ENCODE results near the gene RANGAP1. TPM values are rescaled to one million over a fixed set of nuclear protein-coding genes. Genes with fewer than 3 reads are reported as not detected.
"Not testable (repeated sequence)": the region's sequence is repeated elsewhere in the genome, so short reads cannot be mapped to it uniquely, and the experiment has no call there.

The RANGAP1 gene
- total RNA-seq, 1 experiment from 2014 or later, result 100 TPM

DNA sequence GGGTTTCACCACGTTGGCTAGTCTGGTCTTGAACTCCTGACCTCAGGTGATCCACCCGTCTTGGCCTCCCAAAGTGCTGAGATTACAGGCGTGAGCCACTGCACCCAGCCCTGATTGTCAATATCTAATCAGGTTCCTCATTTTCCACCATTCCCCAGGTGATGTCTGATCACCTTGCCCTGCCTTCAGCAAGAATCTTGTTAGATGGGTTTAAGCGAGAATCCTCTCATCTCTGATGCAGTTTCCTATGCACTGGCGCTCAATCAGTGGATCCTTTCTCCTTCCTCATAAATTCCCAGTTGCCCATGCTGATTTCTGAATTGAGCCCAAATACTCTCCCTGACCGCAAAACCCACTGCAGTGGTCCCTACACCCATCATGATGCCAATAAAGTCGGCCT lies 14.7 kb upstream of the RANGAP1 start:
- no peak for DNase-seq (ENCODE audit: low spot score)

DNA sequence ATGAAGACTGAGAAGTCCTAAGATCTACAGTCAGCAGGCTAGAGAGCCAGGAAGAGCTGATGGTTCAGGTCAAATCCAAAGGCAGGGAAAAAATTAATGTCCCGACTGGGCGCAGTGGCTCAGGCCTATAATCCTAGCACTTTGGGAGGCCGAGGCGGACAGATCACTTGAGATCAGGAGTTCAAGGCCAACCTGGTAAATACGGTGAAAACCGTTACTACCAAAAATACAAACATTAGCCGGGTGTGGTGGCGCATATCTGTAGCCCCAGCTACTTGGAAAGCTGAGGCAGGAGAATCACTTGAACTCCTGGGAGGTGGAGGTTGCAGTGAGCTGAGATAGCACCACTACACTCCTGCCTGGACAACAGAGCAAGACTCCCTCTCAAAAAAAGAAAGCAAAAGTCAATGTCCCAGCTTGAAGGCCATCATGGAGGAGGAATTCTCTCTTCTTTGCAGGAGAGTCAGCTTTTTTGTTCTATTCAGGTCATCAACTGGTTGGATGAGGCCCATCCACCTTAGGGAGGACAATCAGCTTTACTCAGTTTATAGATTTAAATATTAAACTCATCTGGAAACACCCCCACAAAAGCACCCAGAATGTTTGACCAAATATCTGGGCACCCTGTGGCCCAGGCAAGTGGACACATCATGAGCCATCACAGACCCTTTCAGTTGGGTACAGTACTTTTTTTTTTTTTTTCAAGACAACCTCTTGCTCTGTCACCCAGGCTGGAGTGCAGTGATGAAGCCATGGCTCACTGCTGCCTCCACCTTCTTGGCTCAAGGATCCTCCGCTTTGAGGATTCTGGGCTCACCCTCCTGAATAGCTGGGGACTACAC lies 11.1 kb upstream of the RANGAP1 start:
- no peak for DNase-seq (ENCODE audit: low spot score)

DNA sequence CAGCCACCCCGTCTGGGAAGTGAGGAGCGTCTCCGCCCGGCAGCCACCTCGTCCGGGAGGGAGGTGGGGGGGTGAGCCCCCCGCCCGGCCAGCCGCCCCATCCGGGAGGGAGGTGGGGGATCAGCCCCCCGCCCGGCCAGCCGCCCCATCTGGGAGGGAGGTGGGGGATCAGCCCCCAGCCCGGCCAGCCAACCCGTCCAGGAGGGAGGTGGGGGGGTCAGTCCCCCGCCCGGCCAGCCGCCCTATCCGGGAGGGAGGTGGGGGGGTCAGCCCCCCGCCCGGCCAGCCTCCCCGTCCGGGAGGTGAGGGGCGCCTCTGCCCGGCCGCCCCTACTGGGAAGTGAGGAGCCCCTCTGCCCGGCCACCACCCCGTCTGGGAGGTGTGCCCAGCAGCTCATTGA lies 8.8 kb upstream of the RANGAP1 start:
- DNase-seq (ENCODE audit: low spot score), result not testable (repeated sequence)

DNA sequence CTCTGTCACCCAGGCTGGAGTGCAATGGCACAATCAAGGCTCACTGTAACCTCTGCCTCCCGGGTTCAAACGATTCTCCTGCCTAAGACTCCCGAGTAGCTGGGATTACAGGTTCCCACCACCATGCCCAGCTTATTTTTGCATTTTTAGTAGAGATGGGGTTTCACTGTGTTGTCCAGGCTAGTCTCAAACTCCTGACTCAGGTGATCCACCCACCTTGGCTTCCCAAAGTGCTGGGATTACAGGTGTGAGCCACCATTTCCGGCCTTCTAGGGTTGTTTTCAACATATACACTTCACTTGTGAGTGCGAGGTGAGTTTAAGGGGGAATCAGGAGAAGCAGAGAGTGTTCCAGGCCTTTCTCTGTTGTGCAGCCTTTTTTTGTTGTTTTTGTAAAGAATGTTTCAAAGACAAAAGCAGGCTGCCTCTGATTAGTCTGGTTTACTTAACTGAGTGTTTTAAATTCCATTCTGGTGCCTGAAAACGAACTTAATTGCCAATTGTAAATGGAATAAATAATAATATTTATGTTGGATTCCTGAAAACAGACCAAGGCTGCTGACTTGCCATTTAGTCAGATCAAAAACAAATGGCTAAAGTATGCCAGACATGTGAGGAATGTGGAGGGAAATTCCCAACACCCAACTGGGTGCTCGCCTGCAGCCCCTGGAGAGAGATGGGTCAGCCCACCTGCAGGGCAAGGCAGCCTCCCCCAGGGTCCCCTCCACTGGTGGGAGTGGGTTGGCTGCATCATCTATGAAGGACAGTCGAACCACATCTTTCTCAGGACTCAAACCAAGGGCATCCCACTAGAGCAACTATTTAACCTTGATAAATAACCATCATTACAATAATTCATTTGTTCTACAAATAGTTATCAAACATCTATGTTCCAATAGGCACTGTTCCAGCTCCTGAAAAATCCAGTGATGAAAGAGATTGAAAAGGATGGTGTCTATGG lies 4.6 kb upstream of the RANGAP1 start:
- DNase-seq (ENCODE audit: low spot score), result peak; percentile 81

DNA sequence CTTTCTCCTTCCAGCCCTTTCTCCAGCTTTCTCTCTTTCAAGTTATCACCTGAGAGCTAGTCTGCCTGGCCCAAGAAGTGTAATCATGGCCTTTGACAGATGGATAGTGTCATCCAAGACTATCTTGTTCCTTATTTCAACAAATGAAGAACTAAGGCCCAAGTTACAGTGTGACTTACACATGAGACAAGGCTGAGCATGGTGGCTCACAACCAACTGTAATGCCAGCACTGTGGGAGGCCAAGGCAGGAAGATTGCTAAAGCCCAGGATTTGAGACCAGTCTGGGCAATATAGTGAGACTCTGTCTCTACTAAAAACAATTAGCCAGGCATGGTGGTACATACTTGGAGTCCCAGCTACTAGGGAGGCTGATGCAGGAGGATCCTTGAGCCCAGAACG lies 3.7 kb upstream of the RANGAP1 start:
- no peak for DNase-seq (ENCODE audit: low spot score)

- DNase-seq (ENCODE audit: low spot score), result peak; percentile 84
Measured at GRCh38 chr22:41288245-41288946, 2.4 kb upstream of the RANGAP1 start.

DNA sequence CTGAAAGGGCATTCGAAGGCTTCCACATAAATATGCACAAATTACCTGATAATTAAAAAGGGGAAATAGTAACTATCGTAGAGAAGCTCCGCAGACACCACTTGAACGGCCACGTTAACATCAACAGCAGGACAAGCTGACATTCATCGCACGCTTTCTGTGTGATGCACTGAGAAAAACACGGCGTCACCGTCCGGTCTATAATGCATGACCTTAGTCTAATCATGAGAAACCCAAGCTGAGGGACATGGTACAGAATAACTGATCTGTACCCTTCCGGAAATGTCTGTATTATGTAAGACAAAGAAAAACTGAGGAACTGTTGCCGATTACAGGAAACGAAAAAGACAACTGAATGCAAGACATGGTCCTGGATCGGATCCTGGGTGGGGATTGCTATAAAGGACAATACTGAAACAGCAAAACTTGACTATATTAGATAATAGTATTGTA lies 678 bp upstream of the RANGAP1 start:
- no peak for DNase-seq (ENCODE audit: low spot score)

DNA sequence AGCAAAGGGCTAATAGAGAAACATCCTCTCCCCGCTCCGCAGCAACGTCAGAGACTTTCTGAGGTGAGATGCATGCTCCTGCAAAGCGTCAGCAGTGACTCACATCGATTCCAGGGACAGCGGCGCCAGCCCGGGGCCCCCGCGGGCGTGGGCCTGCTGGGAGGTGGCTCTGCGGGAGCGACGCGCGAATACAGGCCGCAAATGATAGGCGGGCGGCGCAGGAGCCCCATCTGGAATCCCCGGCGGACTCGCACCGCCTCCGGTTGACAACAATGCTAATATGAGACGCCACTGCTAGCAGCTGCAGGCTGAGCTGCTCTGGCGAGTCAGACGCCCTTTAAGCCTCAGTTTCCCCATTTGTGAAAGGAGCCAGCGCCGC lies 557 bp downstream of the RANGAP1 start:
- peak; percentile 72 for DNase-seq (ENCODE audit: low spot score)

DNA sequence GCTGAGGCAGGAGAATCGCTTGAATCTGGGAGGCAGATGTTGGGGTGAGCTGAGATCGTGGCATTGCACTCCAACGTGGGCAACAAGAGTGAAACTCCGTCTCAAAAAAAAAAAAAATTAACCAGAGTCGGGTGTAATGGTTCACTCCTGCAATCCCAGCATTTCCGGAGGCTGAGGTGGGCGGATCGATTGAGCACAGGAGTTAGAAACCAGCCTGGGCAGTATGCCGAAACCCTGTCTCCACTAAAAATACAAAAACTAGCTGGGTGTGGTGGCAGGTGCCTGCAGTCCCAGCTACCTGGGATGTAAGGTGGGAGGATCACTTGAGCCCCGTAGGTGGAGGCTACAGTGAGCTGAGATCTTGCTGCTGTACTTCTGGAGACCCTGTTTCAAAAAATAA lies 1.5 kb downstream of the RANGAP1 start:
- DNase-seq (ENCODE audit: low spot score), result no peak

GRCh38 chr22:41280854-41281253 lies 5.1 kb downstream of the RANGAP1 start:
- DNase-seq (ENCODE audit: low spot score), result no peak

DNA sequence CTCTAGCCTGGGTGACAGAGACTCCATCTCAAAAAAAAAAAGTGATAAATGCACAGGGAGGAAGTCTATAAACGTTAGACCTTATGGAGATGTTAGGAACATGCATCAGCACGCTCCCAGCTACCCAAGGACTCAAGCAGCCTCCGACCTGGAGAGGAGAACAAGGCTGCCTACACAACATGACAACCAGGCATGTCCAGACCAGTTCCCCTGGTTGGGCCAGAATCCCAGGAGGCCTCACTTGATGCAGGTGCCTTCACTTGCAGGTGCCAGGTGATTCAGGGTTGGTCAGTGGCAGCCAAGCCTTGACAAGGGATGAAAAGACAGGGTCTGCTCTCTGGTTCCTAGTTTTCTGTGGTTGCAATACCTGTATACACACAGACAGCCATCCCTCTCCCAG lies 5.9 kb downstream of the RANGAP1 start:
- no peak for DNase-seq (ENCODE audit: low spot score)

- DNase-seq (ENCODE audit: low spot score), result no peak
Measured at GRCh38 chr22:41274856-41275255, 11.1 kb downstream of the RANGAP1 start.

DNA sequence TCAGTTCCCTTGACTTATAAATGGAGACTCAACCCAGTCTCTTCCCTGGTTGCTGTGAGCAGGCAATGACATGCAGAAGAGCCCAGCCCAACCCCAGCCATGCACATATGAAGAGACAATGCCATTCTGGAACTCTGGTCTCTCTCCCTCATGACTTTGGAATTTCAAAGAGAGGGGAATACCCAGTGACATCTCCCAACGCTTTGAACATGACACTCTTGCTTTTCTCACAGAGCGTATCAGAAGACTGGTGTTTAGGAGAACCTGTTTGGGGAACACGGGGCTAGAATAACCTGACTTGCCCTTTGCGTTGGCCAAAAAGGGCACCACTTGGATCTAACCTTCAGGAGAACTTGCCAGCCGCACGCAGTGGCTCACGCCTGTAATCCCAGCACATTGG lies 12.9 kb downstream of the RANGAP1 start:
- DNase-seq (ENCODE audit: low spot score), result no peak

- DNase-seq (ENCODE audit: low spot score), result no peak
Measured at GRCh38 chr22:41271787-41272186, 14.2 kb downstream of the RANGAP1 start.

GRCh38 chr22:41267958-41268357 lies 18.0 kb downstream of the RANGAP1 start:
- DNase-seq (ENCODE audit: low spot score), result no peak

- DNase-seq (ENCODE audit: low spot score), result no peak
Measured at GRCh38 chr22:41264408-41264941, 21.5 kb downstream of the RANGAP1 start.

DNA sequence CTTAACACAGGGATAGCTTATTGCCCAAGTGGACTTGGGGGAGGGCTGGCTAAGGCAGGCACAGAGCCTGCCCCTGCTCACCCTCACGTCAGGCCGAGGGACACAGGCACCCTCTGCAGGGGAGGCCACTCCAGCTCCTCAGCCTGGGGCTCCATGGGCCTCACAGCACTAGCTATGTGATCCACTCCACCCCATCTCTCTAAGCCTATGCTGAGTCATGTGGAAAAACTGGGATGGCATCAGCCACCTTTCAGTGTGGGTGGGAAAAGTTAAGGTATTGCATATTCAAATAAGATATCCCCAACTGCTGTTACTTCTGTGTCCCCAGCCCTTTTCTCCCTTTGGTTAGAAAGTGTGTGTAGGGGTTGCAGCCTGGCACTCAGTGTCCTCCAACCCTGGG lies 22.3 kb downstream of the RANGAP1 start:
- DNase-seq (ENCODE audit: low spot score), result no peak

DNA sequence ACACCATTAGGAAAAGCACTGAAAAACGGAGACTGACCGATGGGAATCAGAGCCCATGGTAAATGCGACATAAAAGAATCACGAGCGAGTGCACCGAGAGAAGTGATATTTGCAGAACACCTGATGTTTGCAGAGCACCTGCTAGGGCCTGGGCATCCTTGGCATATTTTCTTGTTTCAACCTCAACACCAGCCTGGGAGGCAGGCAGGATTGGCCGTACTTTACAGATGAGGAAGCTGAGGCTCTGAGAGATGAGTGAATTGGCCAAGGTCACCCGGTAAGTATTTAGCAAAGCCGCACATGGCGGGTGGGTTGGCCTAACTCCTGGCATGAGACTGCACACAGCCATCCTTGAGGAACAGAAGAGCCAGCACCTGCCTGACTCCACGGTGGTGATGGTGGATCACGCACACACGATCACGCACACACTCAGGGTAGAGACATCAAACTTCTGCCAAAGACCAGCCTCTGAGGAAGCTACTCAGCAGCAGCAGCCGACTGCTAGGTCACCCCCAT lies 23.7 kb downstream of the RANGAP1 start:
- no peak for DNase-seq (ENCODE audit: low spot score)

- no peak for DNase-seq (ENCODE audit: low spot score)
Measured at GRCh38 chr22:41261541-41262249, 24.3 kb downstream of the RANGAP1 start.

DNA sequence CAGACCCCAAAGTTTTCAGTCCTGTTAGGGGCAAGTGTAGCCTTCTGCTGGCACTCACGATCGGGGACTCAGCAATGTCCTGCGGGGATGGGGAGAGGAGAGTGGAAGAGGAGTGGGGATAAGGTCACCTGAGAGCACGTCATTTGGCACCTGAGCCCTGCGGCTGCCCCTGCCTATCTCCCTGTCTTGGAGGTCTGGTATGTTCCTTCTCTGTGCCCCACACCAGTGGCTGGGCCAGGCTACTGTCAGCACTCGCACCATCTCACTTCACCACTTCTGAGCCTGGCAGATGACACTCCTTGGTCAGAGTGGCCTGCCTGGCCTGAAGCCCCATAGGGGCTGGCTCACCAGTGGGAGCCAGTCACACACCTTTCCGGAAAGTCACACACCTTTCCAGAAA lies 25.1 kb downstream of the RANGAP1 start:
- DNase-seq (ENCODE audit: low spot score), result no peak

DNA sequence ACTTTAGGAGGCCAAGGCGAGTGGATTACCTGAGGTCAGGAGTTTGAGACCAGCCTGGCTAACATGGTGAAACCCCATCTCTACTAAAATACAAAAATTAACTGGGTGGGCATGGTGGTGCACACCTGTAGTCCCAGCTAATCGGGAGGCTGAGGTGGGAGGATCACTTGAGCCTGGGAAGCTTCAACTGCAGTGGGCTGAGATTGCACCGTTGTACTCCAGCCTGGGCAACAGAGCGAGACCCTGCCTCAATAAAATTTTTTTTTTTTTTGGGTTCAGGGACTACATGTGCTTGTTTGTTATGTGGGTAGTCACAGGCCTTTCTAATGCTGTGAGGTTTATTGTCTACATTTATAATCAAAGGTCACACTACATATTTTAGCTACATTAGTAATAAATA lies 26.2 kb downstream of the RANGAP1 start:
- not testable (repeated sequence) for DNase-seq (ENCODE audit: low spot score)
